Putamen (tissue), 1 donor: ENCODE measurements around the gene OBP2B.
"Not testable (repeated sequence)": the region's sequence is repeated elsewhere in the genome, so short reads cannot be mapped to it uniquely, and the experiment has no call there.

Experiments
- DNase-seq: peaks from one replicate; pipeline ENCODE4 v3.0.0-alpha.2; 2016; ENCODE audit warnings: low spot score

OBP2B gene

DNA sequence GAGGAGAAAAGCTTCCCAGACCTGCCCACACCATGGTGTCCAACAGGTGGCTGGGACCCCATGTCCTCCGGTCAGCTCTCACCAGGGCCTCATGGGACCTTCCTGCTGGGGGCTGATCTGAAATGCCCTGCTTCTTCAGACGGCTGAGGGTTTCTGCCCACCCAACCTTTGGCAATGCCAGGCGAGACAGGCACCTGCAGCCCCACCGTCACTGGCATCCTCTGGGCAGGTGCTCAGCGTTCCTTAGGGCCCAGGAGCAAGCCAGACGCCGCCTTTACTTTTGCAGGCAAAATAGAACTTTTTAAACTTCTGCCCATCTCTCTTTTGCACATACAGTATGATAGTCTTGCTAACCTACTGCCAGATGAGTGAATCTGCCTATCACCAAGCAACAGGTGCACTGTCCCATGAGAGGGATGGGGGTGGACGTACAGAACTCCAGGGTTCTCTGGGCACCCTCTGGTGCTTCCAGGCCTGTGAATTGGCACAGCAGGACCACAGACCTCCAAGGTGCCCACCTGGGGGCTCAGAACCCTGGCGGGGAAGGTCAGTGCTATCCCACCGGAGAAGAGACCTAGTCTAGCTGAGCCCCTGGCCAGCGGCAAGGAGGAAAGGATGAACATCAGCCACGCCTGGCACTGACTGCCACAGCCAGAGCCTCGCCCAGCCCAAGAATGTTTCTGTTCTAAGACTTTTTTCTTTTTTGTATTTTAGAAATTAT is 7.5 kb downstream of the OBP2B start:
- no peak for DNase-seq

DNA sequence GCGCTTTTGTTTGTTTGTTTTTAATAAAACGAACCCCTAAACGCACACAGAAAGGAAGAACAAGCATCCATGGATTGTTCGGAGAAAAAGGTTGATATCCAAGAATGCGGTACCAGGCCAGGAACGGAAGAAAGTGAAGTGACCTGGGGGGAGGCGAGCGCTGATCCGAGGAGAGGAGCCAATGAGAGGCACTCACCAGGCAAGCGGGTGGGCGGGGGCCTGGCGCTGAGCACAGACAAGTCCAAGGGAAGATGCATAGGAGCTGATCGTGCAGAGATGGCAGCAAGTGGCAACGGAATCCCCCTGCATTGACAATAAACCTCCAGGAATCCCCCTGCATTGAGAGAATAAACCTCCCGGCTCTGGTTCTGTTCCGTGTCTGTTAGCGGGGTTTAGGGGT is 8.4 kb downstream of the OBP2B start:
- DNase-seq, result no peak

DNA sequence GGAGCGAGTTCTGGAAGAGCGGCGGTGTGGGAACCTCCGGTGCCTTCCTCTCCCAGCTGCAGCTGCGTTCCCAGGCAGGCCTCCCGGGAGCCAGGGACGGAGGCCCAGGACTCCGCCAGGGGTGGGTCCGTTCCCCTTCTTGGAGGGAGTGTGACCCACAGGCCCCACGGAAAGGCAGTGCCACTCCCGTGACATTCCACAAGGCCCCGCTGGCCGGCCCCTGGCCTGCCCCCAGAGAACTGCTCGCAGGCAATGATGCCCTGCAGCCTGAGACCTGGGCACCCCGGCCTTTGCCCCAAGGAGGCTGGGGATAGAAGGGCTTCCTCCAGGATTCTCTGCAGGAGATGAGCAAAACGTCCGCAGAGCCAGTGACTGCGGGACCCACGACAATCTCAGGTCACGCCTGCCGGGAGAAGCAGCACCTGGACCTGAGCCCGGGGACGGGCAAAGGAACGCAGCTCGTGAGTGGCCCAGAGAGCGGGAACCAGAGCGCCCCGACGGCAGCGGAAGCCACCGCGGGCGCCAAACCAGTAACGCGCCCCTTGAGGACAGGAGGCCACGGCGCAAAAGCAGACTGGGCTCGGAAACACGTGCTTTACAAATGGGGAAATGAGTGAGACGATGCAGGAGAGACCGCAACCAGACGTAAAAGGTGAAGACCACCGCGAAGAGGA is 9.3 kb downstream of the OBP2B start:
- DNase-seq, result no peak

DNA sequence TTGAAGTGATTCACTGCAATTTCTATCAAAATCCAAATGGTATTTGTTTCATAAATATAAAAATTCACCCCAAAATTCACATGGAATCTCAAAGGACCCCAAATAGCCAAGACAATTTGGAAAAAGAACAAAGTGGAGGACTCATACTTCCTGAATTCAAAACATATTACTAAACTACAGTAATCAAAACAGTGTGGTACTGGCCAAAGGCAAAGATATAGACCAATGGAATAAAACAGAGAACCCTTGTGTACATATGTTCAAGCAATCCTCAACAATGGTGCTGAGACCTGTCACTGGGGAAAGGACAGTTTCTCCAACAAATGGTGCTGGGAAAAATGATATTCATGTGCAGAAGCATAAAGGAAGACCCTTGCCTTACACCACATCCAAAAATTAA is 14.0 kb downstream of the OBP2B start:
- DNase-seq, result no peak

DNA sequence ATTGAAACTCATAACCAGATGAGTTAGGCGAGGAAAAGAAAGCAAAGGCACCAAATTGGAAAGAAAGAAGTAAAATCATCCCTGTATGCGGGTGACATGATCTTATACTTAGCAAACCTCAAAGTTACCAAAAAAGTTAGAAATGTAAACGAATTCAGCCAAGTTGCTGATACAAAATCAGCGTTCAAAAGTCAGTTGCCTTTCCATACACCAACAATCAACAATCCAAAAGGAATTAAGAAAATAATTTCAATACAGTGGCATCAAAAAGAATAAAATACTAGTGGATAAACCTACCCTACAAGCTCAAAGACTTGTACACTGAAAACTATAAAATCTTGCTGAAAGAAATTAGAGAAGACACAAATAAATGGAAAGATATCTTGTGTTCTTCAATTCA is 14.5 kb downstream of the OBP2B start:
- no peak for DNase-seq

DNA sequence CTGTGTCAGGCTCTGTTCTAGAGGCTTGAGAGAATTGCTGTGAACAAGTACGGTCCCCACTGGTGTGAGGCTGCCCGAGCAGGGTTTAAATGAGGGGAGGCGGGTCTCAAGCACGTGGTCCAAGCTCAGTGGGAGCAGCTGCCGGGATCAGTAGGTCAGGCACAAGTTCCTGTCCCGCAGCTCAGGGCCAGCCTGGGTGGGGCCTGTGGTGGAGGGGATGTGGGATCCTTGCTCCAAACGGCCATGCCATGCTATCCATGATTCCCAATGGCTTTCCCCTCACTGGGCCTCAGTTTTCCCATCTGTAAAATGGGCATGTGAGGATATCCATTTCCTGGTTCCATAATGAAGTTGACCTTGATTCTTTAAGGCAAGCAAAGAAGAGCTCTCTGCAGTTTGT is 17.1 kb downstream of the OBP2B start:
- DNase-seq, result no peak

DNA sequence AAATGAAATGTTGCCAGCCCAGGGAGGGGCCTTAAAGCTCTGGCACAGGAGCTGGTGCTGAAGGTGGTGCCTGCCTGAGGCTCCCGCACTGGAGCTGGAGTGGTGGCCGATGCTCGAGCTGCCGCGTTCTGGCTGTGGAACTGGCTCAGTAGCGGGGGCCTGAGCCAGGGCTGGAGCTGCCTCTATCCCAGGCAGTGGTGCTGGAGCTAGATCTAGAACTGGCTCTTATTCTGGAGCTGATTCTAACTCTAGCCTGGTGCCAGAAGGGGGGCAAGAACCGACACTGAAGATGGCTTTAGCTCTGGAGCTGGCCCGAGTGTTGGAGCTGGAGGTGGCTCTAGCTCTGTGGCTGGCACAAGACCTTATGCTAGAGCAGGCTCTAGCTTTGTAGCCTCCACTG is 19.2 kb downstream of the OBP2B start:
- DNase-seq, result no peak

DNA sequence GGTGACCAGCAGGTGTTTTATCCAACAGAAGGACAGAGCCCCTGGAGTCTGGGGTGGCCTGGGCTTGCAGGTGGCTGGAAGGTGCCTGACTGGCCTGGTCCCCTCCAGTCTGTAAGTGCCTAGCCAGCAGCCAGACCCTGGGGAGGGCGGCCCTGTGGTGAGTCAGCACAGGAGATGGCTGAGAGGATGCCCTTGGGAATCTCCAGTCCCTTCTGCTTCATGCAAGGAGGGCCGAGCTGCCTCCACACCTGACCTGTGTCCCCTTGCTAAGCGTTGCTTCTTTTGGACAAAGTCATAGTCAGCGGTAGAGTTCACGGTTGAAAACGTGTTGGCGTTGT is 20.2 kb downstream of the OBP2B start:
- DNase-seq, result no peak

DNA sequence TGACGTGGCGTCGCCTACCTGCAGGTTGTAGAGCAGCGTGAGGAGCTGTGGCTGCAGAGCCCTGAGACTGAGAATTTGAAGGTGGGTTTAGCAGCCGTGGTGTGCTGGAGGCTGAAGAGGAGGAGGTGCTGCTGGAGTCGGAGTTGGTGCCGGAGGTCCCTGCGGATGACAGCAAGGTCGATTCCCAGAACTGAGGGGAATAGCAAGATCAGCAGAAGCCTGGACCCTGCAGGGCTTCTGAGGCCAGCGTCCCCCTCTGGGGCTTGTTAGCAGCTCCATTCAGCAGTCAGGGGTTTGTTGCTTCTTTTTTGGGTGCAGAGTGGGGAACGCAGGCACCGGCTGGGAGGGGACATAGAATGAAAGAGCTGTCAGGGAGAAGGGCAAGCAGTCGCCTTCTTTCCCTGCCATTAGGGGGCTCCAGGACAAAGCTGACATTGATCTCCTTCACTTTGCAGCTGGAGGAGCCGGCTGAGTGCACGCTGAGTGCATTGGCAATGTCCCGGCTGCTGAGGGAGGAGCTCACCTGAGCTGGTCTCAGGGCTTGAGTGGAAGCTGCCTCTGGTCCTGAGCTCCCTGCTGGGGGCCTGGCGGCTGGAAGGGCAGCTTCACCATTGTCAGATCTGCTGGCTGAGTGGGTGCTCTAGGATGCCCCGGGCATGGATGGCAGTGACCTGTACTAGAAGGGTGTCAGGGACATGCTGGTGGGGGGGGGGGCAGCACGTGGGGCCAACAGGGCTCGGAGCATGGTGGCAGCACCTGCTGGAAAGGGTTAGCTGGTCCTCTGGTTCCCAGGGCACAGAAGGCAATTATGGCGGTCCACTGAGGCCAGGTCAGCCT is 20.8 kb downstream of the OBP2B start:
- DNase-seq, result no peak

DNA sequence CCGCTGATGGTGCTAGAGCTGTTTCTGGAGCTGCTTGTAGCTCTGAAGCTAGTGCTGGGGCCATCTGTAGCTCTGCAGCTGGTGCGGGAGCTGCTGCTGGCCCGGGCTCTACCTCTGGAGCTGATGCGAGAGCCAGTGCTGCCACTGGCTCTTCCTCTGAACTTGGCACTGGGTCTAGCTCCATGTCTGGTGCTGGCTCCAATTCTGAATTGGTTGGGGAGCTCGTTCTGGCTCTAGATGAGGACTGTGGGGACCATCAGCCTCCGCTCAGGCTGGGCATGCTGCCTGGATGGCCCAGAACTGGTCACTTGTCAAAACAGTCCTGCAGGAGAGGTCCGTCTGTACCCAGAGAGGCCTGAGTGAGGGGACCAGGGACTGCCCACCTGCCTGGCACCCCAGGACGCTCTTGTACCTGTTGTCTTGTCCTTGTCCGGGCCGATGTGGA is 21.5 kb downstream of the OBP2B start:
- no peak for DNase-seq

DNA sequence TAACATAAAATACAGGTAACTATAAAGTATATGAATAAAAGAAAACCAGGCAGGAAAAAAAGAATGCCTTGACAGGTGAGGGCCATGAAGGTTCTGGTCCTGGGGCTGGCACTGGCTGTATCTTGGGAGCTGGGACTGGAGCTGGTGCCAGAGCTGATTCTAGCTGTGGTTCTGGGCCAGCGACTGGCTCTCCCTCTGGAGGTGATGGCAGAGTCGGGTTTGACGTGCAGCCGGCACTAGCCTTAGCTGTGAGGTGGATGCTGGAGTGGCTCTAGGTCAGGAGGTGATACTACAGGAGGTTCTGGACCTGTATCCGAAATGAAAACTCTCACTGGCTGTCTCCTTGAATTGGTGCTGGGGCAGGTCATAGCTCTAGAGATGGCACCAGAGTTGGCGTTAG is 22.3 kb downstream of the OBP2B start:
- no peak for DNase-seq

DNA sequence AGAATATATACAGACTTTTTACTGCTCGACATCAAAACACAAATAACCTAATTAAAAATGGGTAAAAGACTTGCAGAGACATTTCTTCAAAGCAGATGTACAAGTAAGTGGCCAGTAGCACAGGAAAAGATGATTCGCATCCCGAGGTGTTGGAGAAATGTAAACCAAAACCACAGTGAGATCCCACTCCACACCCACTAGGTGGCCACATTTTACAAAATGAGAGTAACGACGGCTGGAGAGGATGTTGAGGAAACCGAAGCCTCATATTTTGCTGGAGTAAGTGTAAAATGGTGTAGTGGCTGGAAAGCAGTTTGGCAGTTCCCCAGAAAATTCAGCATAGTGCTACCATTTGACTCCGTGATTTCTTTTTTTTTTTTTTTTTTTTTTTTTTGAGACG is 24.1 kb downstream of the OBP2B start:
- DNase-seq, result peak; percentile 45

DNA sequence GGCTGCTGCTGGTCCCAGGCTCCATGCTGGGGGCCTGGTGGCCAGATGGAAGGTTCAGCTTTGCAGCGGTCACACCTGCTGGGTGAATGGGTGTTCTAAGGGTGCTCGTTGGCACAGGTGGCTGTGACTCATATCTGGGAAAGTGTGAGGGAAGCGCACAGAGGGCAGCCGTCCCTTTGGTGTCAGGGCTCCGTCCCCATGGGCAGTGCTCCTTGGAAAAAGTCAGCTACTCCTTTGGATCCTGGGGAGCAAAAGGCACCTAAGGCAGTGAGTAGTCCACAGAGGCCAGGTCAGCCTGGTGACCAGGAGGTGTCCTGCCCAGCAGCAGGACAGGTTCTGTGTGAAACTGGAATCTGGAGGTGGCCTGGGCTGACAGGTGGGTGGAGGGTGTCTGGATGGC is 26.9 kb downstream of the OBP2B start:
- no peak for DNase-seq

DNA sequence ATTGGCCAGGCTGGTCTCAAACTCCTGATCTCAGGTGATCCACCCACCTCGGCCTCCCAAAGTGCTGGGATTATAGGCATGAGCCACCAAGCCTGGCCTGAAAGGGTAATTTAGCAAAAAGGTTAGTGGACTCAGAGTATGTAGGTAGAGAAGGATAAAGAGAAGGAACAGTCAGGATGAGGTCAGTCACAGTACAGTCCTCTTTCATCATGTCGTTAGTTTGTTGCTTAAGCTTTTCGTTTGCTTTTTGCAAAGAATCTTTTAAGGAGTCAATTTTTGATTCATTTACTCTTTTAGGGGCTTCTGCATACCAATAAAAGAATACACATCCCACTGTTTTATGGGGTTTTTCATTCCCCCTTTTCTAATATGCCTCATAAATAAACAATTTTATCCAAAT is 27.5 kb downstream of the OBP2B start:
- DNase-seq, result no peak

DNA sequence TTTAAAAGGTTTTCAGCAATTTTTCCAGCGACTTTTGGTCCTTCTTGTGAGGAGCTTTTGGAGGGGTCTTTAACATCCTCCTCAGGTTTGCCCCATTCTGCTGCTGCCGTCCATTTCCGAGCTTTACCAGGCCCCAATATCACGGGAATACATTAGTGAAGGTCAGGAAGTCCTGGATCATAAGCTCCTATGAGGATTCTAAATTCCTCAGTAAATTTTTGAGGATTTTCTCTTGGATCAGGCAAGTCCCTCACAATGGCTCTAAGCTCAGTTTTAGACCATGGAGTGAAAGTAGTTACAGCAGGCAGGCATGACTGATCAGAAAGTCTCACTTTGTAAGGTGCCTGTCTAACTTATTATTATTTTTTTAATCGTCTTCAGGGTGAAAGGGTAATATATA is 28.1 kb downstream of the OBP2B start:
- no peak for DNase-seq

DNA sequence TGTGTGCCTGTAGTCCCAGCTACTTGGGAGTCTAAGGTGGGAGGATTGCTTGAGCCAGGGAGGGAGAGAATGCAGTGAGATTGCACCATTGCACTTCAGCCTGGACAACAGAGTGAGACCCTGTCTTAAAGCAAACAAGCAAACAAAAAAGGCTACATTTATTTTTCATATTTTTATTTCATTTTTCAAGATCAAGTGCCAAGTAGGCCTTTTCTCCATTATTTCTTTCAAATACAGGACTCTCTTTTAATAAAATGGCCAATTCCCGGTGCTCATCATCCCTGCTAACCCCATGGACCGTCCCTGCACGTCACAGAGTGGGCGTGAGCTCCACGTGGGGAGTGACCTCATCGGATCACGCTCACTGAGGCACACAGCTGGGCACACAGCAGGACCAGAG is 36.0 kb downstream of the OBP2B start:
- no peak for DNase-seq

DNA sequence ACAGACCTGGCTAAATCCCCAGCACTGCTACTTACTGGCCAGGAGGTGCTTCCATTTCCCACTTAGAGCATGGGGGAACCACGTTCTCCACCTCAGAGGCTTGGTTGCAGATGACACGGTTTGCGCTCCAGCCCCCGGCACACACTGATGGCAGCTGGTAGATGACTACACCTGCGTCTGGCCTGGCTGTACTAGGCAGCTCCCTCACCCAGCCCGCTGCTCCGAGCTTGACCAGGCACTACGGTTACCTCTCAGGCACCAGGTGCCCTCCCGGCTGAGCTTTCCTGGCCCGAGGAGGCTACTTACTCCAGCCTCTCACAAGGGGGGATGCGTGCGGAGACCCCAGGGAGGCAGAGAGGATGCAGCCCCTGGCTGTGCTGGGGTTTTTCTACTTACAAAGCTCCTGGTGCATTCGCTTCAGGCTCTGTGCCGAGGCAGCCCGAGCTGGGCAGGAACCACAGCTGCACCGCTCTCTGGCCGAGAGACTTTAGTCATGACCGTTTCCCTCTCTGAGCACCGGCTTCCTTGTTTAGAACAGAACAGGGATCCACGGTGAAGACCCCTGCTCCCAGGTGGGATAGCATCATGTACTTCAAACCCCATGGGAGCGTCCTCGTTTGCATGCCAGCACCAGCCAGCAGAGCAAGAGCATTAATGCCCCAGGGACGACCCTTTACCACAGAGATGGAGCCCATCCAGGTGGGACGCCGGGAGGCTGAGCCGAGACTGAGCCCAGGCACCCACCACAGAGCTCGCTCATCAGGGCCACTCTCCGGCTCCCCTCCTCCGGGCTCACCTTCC is 37.7 kb downstream of the OBP2B start:
- no peak for DNase-seq

DNA sequence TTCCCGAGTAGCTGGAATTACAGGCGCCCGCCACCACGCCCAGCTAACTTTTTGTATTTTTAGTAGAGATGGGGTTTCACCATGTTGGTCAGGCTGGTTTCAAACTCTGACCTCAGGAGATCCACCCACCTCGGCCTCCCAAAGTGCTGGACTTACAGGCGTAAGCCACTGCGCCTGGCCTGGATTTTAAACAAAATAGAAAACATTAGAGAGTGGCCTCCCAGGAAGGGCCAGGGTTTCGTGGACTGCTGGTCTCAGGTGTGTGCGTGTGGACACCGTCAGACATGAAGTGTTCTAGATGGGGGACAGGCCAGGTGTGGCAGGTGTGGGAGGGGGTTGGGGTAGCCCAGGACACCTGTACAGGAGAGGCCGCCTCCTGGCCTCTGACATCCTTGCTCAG is 38.3 kb downstream of the OBP2B start:
- DNase-seq, result no peak

DNA sequence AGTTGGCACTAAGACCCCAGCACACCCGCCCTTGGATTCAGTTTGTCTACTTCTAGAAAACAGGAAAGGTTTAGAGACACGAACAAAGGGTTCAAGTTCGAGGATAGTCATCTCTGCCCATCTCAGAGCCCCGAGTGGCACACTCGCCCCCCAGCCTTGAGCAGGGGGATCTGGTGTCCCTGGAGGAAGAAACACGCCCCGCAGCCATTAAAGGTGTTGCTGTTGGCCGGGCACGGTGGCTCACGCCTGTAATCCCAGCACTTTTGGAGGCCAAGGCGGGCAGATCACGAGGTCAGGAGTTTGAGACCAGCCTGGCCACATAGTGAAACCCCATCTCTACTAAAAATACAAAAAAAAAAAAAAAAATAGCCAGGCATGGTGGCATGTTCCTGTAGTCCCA is 39.4 kb downstream of the OBP2B start:
- not testable (repeated sequence) for DNase-seq

DNA sequence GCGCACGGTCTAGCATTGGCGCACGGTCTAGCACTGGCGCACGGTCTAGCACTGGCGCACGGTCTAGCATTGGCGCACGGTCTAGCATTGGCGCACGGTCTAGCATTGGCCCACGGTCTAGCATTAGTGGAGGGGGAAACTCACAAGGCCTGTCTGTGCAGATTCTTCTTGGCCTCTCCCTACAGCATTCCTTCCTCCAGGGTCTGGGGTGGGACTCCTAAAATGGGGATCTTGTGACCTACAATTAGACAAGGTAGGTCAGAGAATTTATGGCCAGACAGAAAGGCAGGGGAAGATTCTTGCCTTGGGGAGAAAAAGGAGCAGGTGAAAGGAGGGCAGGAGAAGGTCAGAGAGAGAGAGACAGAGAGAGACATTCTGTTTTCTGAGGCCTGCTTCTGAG is 39.9 kb downstream of the OBP2B start:
- no peak for DNase-seq

DNA sequence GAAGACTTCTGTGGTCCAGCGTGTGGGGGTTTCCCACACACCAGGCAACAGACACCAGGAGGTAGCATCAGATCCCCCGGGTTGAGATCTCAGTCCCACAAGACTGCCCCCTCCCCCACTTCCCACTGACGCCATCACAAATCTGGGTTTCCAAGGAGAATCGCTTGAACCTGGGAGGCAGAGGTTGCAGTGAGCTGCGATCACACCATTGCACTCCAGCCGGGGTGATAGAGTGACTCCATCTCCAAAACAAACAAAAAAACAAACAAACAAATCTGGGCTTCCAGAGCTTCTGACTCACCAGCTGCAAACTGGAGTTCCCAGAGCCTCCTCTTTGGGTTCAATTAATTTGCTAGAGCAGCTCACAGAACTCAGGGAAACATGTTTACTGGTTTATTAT is 40.6 kb downstream of the OBP2B start:
- no peak for DNase-seq

DNA sequence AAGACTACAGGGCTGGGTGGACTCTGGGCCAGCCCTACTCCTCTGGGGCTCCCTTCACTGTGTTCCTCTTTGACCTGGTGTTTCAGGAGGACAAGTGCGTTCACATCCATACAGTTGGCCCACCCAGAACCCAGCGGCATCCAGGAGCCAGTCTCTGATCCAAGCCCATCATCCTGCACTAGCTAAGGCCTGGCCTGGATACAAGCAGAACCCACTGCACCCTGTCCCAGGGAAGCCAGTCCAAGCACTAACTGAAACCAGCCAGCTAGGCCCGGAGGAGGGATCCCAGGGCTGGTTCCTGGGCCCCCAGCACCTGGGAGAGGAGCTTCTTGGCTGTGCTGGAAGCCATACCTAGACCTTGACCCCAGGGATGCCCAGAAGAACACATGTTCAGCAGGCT is 41.3 kb downstream of the OBP2B start:
- no peak for DNase-seq
